SK-N-SH treated with all-trans-retinoic acid at 6 μM for 48 hours (cell line): ENCODE measurements around the gene RAB30.

Experiments used
- ARNTL ChIP-seq: fragments of 450-650 bp; formaldehyde crosslinking; IDR thresholded peaks from 2 replicates; pipeline ENCODE4 v1.5.0; 2020; ENCODE audit warnings: low read depth, mild to moderate bottlenecking, moderate library complexity, borderline replicate concordance
- TCF4 ChIP-seq: fragments of 250-450 bp; sonication (Bioruptor Pico); IDR thresholded peaks from 2 replicates; pipeline ENCODE4 v1.8.0; 2021; ENCODE audit warnings: mild to moderate bottlenecking, moderate library complexity, borderline replicate concordance

GRCh38 chr11:82972103-82972502 lies 99.6 kb downstream of the RAB30 start:
- TF ChIP-seq ARNTL (CRISPR knock-in tag) (no peak), TCF4 (CRISPR knock-in tag) (no peak)
